ENCODE measurements around the gene ZKSCAN1.

- TF ChIP-seq CTCF (IDR thresholded peaks at IDR 0.05) (no peak), POLR2A (IDR thresholded peaks at IDR 0.05) (no peak), POLR2AphosphoS5 (IDR thresholded peaks at IDR 0.05) (no peak), EP300 (IDR thresholded peaks at IDR 0.05) (no peak)
Measured at GRCh38 chr7:100008525-100008924, 6.9 kb upstream of the ZKSCAN1 start.
